Transverse colon (tissue), 4 donors: ENCODE results near the gene DPP9.

Experiments used
- CTCF ChIP-seq, 5 experiments: fragments of 200-600 bp in 3 of 5; fragments of 450-650 bp in 2 of 5; sonication (generic) in 3 of 5; IDR thresholded peaks; 1 replicate in 2 of 5; 2 replicates in 3 of 5; pipeline ENCODE4 v1.5.1; 2016 to 2017; ENCODE audit warnings: antibody characterized with exemption in 5 of 5, inconsistent platforms in 3 of 5, mild to moderate bottlenecking in 2 of 5, moderate library complexity in 1 of 5
- POLR2A ChIP-seq: fragments of 450-650 bp; IDR thresholded peaks from one replicate; pipeline ENCODE4 v1.6.1; 2016; ENCODE audit warnings: antibody characterized with exemption, mild to moderate bottlenecking, moderate library complexity
- POLR2AphosphoS5 ChIP-seq, 3 donors: sonication (generic); formaldehyde crosslinking; IDR thresholded peaks; one replicate each; pipeline ENCODE4 v1.6.1; 2016; ENCODE audit warnings: antibody characterized with exemption in 3 of 3

GRCh38 chr19:4721196-4721595 is 2.4 kb downstream of the DPP9 start:
- no peak for TF ChIP-seq CTCF (IDR thresholded peaks at IDR 0.05)
- no peak for TF ChIP-seq POLR2AphosphoS5 (IDR thresholded peaks at IDR 0.05)
- no peak for TF ChIP-seq POLR2A
